DND-41 (cell line): ENCODE data around the gene FAM240B.

Experiments used
- ATAC-seq: fragments of 200-7000 bp; cut with Tn5 transposase; 3 replicates; pipeline ENCODE4 v1.9.1; 2021; ENCODE audit warnings: low read depth; ENCODE audit not compliant: insufficient read depth
- DNase-seq: peaks from one replicate; pipeline ENCODE4 v3.0.0-alpha.2; 2020
- H2AFZ ChIP-seq: 2 replicates; pipeline ENCODE4 v1.6.0; 2012; ENCODE audit warnings: low read depth, low read length
- H3K27ac ChIP-seq: 2 replicates; pipeline ENCODE4 v1.5.1; 2012; ENCODE audit warnings: low read length, inconsistent platforms
- H3K27me3 ChIP-seq: fragments of 200-600 bp; sonication (generic); 2 replicates; pipeline ENCODE4 v1.6.0; 2012; ENCODE audit warnings: low read length, mild to moderate bottlenecking, inconsistent platforms; ENCODE audit not compliant: insufficient read depth, poor library complexity
- H3K36me3 ChIP-seq: 2 replicates; pipeline ENCODE4 v1.5.1; 2012; ENCODE audit warnings: low read length, inconsistent platforms; ENCODE audit not compliant: insufficient read depth
- H3K4me1 ChIP-seq: 2 replicates; pipeline ENCODE4 v1.5.1; 2012; ENCODE audit warnings: mild to moderate bottlenecking, low read length; ENCODE audit not compliant: insufficient read depth
- H3K4me2 ChIP-seq: 2 replicates; pipeline ENCODE4 v1.6.0; 2012; ENCODE audit warnings: mild to moderate bottlenecking, moderate library complexity, low read length, inconsistent platforms; ENCODE audit not compliant: insufficient read depth
- H3K4me3 ChIP-seq, 2 experiments: fragments of 200-600 bp in 1 of 2; shearing (Covaris generic) in 1 of 2; 2 replicates each; pipeline ENCODE4 v1.5.1; 2012 to 2016; ENCODE audit warnings: inconsistent platforms in 2 of 2, low read length in 2 of 2, mild to moderate bottlenecking in 2 of 2, low read depth in 1 of 2, moderate library complexity in 1 of 2
- H3K79me2 ChIP-seq: 2 replicates; pipeline ENCODE4 v1.6.0; 2012; ENCODE audit warnings: low read length, inconsistent platforms; ENCODE audit not compliant: insufficient read depth
- H3K9ac ChIP-seq: 2 replicates; pipeline ENCODE4 v1.6.0; 2012; ENCODE audit warnings: low read depth, mild to moderate bottlenecking, inconsistent platforms, low read length, moderate library complexity
- H3K9me3 ChIP-seq: 2 replicates; pipeline ENCODE4 v1.5.1; 2012; ENCODE audit warnings: low read length, moderate library complexity, mild to moderate bottlenecking, inconsistent platforms; ENCODE audit not compliant: insufficient read depth, severe bottlenecking
- H4K20me1 ChIP-seq: 2 replicates; pipeline ENCODE4 v1.6.0; 2012; ENCODE audit warnings: low read length; ENCODE audit not compliant: insufficient read depth
- CTCF ChIP-seq: IDR thresholded peaks from 2 replicates; pipeline ENCODE4 v1.5.1; 2012; ENCODE audit warnings: borderline replicate concordance, low read length, moderate library complexity, mild to moderate bottlenecking; ENCODE audit not compliant: poor library complexity, severe bottlenecking; ENCODE audit errors: extremely low read depth
- EZH2 ChIP-seq: IDR thresholded peaks from 3 replicates; pipeline ENCODE4 v1.6.1; 2012; ENCODE audit warnings: borderline replicate concordance, low read depth, mild to moderate bottlenecking, moderate library complexity, low read length, inconsistent platforms; ENCODE audit not compliant: severe bottlenecking

Gene FAM240B

GRCh38 chr9:38680837-38681445, 39.0 kb downstream of the FAM240B start:
- H3K4me1 ChIP-seq = no peaks in the 10 kb centered on the region
- no peak overlapping the region for H3K9ac ChIP-seq
- DNase-seq (no peak), ATAC-seq (no peak)
- H3K4me3 ChIP-seq = no peak overlapping the region
- H3K36me3 ChIP-seq = no peaks in the 10 kb centered on the region
- no peaks in the 10 kb centered on the region for H3K9me3 ChIP-seq
- TF ChIP-seq CTCF (no peak), EZH2 (no peak)
- H4K20me1 ChIP-seq = no peaks in the 10 kb centered on the region
- H3K27me3 ChIP-seq = no peaks in the 10 kb centered on the region
- no peak overlapping the region for H3K27ac ChIP-seq
- H3K4me2 ChIP-seq = no peak overlapping the region
- H3K79me2 ChIP-seq = no peaks in the 10 kb centered on the region
- H2AFZ ChIP-seq = no peak overlapping the region

- TF ChIP-seq EZH2 = no peak
- TF ChIP-seq CTCF = no peak
- Histone ChIP-seq H3K79me2 (no peaks in the 10 kb centered on the region), H4K20me1 (no peaks in the 10 kb centered on the region), H3K9me3 (no peaks in the 10 kb centered on the region), H3K4me1 (no peaks in the 10 kb centered on the region), H3K4me3 (no peak overlapping the region), H3K36me3 (no peaks in the 10 kb centered on the region), H2AFZ (no peak overlapping the region), H3K9ac (no peak overlapping the region), H3K4me2 (no peak overlapping the region), H3K27me3 (no peaks in the 10 kb centered on the region), H3K27ac (no peak overlapping the region; the same call in 1 of the 2 replicates)
- DNase-seq (no peak), ATAC-seq (no peak)
These were observed 42.2 kb downstream of the FAM240B start for GRCh38 chr9:38677660-38678303.

- no peaks in the 10 kb centered on the region for H3K36me3 ChIP-seq
- no peaks in the 10 kb centered on the region for H3K79me2 ChIP-seq
- no peaks in the 10 kb centered on the region for H4K20me1 ChIP-seq
- no peak overlapping the region for H3K27ac ChIP-seq
- H2AFZ ChIP-seq = no peak overlapping the region
- no peak overlapping the region for H3K9ac ChIP-seq
- no peak for ATAC-seq
- no peak for DNase-seq
- no peak overlapping the region for H3K4me2 ChIP-seq
- no peak for TF ChIP-seq CTCF
- no peak for TF ChIP-seq EZH2
- no peaks in the 10 kb centered on the region for H3K4me1 ChIP-seq
- H3K9me3 ChIP-seq = no peaks in the 10 kb centered on the region
- no peak overlapping the region for H3K4me3 ChIP-seq
- no peaks in the 10 kb centered on the region for H3K27me3 ChIP-seq
These were observed 44.1 kb downstream of the FAM240B start for GRCh38 chr9:38675831-38676230.
